Suprapubic skin (tissue), 4 donors: ENCODE measurements around the gene GGACT. TPM values are rescaled to one million over a fixed set of nuclear protein-coding genes. Genes with fewer than 3 reads are reported as not detected.
A peak's percentile ranks its signal among the peaks of the same experiment; 100 is the strongest.

ENCODE experiments used
- DNase-seq, 2 donors: peaks; one replicate each; pipeline ENCODE4 v3.0.0-alpha.2; 2019; ENCODE audit warnings: low spot score in 2 of 2
- H3K27ac ChIP-seq: fragments of 200-600 bp; sonication (generic); one replicate; pipeline ENCODE4 v1.5.1; 2019
- H3K27me3 ChIP-seq: fragments of 200-600 bp; sonication (generic); one replicate; pipeline ENCODE4 v1.5.1; 2019
- H3K36me3 ChIP-seq: fragments of 200-600 bp; sonication (generic); one replicate; pipeline ENCODE4 v1.5.1; 2019
- H3K4me1 ChIP-seq: fragments of 200-600 bp; sonication (generic); one replicate; pipeline ENCODE4 v1.5.1; 2019
- H3K4me3 ChIP-seq: fragments of 200-600 bp; sonication (generic); one replicate; pipeline ENCODE4 v1.5.1; 2019; ENCODE audit warnings: mild to moderate bottlenecking
- H3K9me3 ChIP-seq: fragments of 200-600 bp; sonication (generic); one replicate; pipeline ENCODE4 v1.5.1; 2019
- CTCF ChIP-seq, 2 donors: fragments of 200-600 bp in 1 of 2; fragments of 450-650 bp in 1 of 2; sonication (generic) in 1 of 2; IDR thresholded peaks; one replicate each; pipeline ENCODE4 v1.5.1; 2016 to 2019; ENCODE audit warnings: antibody characterized with exemption in 2 of 2, mild to moderate bottlenecking in 1 of 2, moderate library complexity in 1 of 2
- EP300 ChIP-seq: sonication (generic); formaldehyde crosslinking; IDR thresholded peaks from one replicate; pipeline ENCODE4 v1.6.1; 2017; ENCODE audit warnings: antibody characterized with exemption
- POLR2A ChIP-seq, 2 donors: fragments of 450-650 bp; IDR thresholded peaks; one replicate each; pipeline ENCODE4 v1.6.1; 2017; ENCODE audit warnings: antibody characterized with exemption in 2 of 2, mild to moderate bottlenecking in 2 of 2, moderate library complexity in 2 of 2
- POLR2AphosphoS5 ChIP-seq, 3 donors: sonication (generic); formaldehyde crosslinking; IDR thresholded peaks; one replicate each; pipeline ENCODE4 v1.6.1; 2017; ENCODE audit warnings: antibody characterized with exemption in 3 of 3
- WGBS: methylation state at CpG from one replicate; pipeline ENCODE4 v1.1.5; 2018; 5-methylcytosine and 5-hydroxymethylcytosine counted together
- total RNA-seq, 4 donors: library from RNA; depleted of rRNA; stranded (reverse); fragments of >200 nt; gene quantifications; one replicate each; pipeline ENCODE4 v1.1.0, GENCODE V29; 2016

The GGACT gene
- total RNA-seq, 4 donors from 2014 or later, result 1.5 to 4.2 (median 3.6) TPM

GRCh38 chr13:100545684-100546061, 42.9 kb downstream of the GGACT start:
- Histone ChIP-seq H3K9me3 (no peaks in the 10 kb centered on the region), H3K4me3 (no peak overlapping the region), H3K36me3 (no peaks in the 10 kb centered on the region), H3K27ac (no peak overlapping the region), H3K27me3 (no peaks in the 10 kb centered on the region), H3K4me1 (peaks cover 61% of the 10 kb centered on the region)
- no peak for TF ChIP-seq POLR2AphosphoS5 (IDR thresholded peaks at IDR 0.05)
- no peak for TF ChIP-seq EP300
- TF ChIP-seq CTCF (IDR thresholded peaks at IDR 0.05), result no peak
- no peak for TF ChIP-seq POLR2A (IDR thresholded peaks at IDR 0.05)
- DNase-seq, result no peak
- WGBS, result 81% methylated on average over 4 of the region's 4 CpGs

- Histone ChIP-seq H3K27me3 (no peaks in the 10 kb centered on the region), H3K4me1 (peaks cover 61% of the 10 kb centered on the region), H3K36me3 (no peaks in the 10 kb centered on the region), H3K9me3 (no peaks in the 10 kb centered on the region), H3K4me3 (peak overlapping the region; percentile 15), H3K27ac (no peak overlapping the region)
- no peak for TF ChIP-seq CTCF (IDR thresholded peaks at IDR 0.05)
- TF ChIP-seq EP300, result no peak
- no peak for TF ChIP-seq POLR2A (IDR thresholded peaks at IDR 0.05)
- no peak for TF ChIP-seq POLR2AphosphoS5 (IDR thresholded peaks at IDR 0.05)
- no peak for DNase-seq
- WGBS, result 77% methylated on average over 6 of the region's 22 CpGs
Measured at GRCh38 chr13:100544866-100545683, 43.5 kb downstream of the GGACT start.

GRCh38 chr13:100543872-100544602, 44.6 kb downstream of the GGACT start:
- no peaks in the 10 kb centered on the region for H3K27me3 ChIP-seq
- 87% methylated on average over 24 of the region's 26 CpGs for WGBS
- DNase-seq, result peak in 1 of 2 donors; percentile 56
- H3K27ac ChIP-seq, result no peak overlapping the region
- TF ChIP-seq CTCF (IDR thresholded peaks at IDR 0.05) (no peak), POLR2AphosphoS5 (IDR thresholded peaks at IDR 0.05) (no peak), EP300 (no peak), POLR2A (IDR thresholded peaks at IDR 0.05) (no peak)
- H3K36me3 ChIP-seq, result no peaks in the 10 kb centered on the region
- peak overlapping the region; percentile 15 for H3K4me3 ChIP-seq
- no peaks in the 10 kb centered on the region for H3K9me3 ChIP-seq
- H3K4me1 ChIP-seq, result peaks cover 61% of the 10 kb centered on the region

GRCh38 chr13:100542826-100543156, 45.8 kb downstream of the GGACT start:
- Histone ChIP-seq H3K36me3 (no peaks in the 10 kb centered on the region), H3K4me1 (peaks cover 50% of the 10 kb centered on the region), H3K27ac (peak overlapping the region; percentile 55), H3K4me3 (peak overlapping the region; percentile 1), H3K9me3 (no peaks in the 10 kb centered on the region), H3K27me3 (no peaks in the 10 kb centered on the region)
- no peak for DNase-seq
- WGBS, result 29% methylated on average over 8 of the region's 8 CpGs
- TF ChIP-seq EP300 (no peak), POLR2AphosphoS5 (IDR thresholded peaks at IDR 0.05) (no peak), CTCF (IDR thresholded peaks at IDR 0.05) (peak; percentile 6 to 39)
